ENCODE data around the gene PLCG1.

PLCG1 gene

GRCh38 chr20:41142245-41142644 lies 4.9 kb downstream of the PLCG1 start:
- no peak for DNase-seq (ENCODE audit: low read depth)

- no peak for DNase-seq (ENCODE audit: low read depth)
These were observed 5.6 kb downstream of the PLCG1 start for GRCh38 chr20:41142919-41143318.

GRCh38 chr20:41143354-41143753 lies 6.0 kb downstream of the PLCG1 start:
- DNase-seq (ENCODE audit: low read depth): no peak

GRCh38 chr20:41145317-41145716 lies 8.0 kb downstream of the PLCG1 start:
- DNase-seq (ENCODE audit: low read depth): no peak

- DNase-seq (ENCODE audit: low read depth): no peak
These were observed 8.7 kb downstream of the PLCG1 start for GRCh38 chr20:41145821-41146620.

GRCh38 chr20:41147767-41148191 lies 10.4 kb downstream of the PLCG1 start:
- no peak for DNase-seq (ENCODE audit: low read depth)

GRCh38 chr20:41148942-41149341 lies 11.6 kb downstream of the PLCG1 start:
- DNase-seq (ENCODE audit: low read depth): no peak

GRCh38 chr20:41150664-41151063 lies 13.3 kb downstream of the PLCG1 start:
- no peak for DNase-seq (ENCODE audit: low read depth)

- DNase-seq (ENCODE audit: low read depth): no peak
These were observed 14.0 kb downstream of the PLCG1 start for GRCh38 chr20:41151134-41151869.

GRCh38 chr20:41152108-41152757 lies 14.9 kb downstream of the PLCG1 start:
- DNase-seq (ENCODE audit: low read depth): no peak

- no peak for DNase-seq (ENCODE audit: low read depth)
These were observed 17.3 kb downstream of the PLCG1 start for GRCh38 chr20:41154436-41155176.

GRCh38 chr20:41155261-41155660 lies 17.9 kb downstream of the PLCG1 start:
- DNase-seq (ENCODE audit: low read depth): no peak

- no peak for DNase-seq (ENCODE audit: low read depth)
These were observed 20.8 kb downstream of the PLCG1 start for GRCh38 chr20:41158082-41158625.

- DNase-seq (ENCODE audit: low read depth): no peak
These were observed 22.2 kb downstream of the PLCG1 start for GRCh38 chr20:41159547-41159946.

GRCh38 chr20:41160686-41161085 lies 23.3 kb downstream of the PLCG1 start:
- no peak for DNase-seq (ENCODE audit: low read depth)

GRCh38 chr20:41161886-41162285 lies 24.5 kb downstream of the PLCG1 start:
- no peak for DNase-seq (ENCODE audit: low read depth)

GRCh38 chr20:41162396-41162795 lies 25.1 kb downstream of the PLCG1 start:
- DNase-seq (ENCODE audit: low read depth): no peak

GRCh38 chr20:41163821-41164220 lies 26.5 kb downstream of the PLCG1 start:
- DNase-seq (ENCODE audit: low read depth): no peak

GRCh38 chr20:41165001-41165882 lies 27.9 kb downstream of the PLCG1 start:
- no peak for DNase-seq (ENCODE audit: low read depth)

- DNase-seq (ENCODE audit: low read depth): no peak
These were observed 29.1 kb downstream of the PLCG1 start for GRCh38 chr20:41166201-41167117.
